Stimulated activated CD8-positive, alpha-beta memory T cell treated with anti-CD3 and anti-CD28 coated beads, Interleukin-12 subunit alpha, Interleukin-12 subunit beta, amount 100 ng/mL, for 4 hours (primary cell): ENCODE measurements around the gene L3MBTL3.
A peak's percentile ranks its signal among the peaks of the same experiment; 100 is the strongest.
"Not testable (repeated sequence)": the region's sequence is repeated elsewhere in the genome, so short reads cannot be mapped to it uniquely, and the experiment has no call there.

Source experiments
- DNase-seq: peaks from one replicate; pipeline ENCODE4 v3.0.0-alpha.2; 2020; ENCODE audit warnings: low read depth

The L3MBTL3 gene

DNA sequence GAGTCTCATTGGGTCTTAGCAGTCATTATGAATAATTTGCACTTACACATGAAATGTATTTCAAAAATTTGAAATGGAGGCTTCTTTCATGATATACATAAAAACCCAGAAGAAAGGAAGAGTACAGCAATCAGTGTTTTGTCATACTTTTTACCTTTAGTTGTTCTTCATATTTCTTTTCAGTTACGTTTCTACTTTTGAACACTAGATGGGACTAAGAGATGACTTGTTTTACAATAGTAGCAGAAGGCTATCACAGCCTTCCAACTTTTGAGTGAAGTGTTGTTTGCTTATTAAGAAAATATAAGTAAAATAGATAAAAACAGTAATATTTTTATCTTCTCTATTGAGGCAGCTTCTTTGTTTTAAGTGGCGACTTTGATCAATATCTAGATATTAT is 58.1 kb downstream of the L3MBTL3 start:
- DNase-seq = no peak

DNA sequence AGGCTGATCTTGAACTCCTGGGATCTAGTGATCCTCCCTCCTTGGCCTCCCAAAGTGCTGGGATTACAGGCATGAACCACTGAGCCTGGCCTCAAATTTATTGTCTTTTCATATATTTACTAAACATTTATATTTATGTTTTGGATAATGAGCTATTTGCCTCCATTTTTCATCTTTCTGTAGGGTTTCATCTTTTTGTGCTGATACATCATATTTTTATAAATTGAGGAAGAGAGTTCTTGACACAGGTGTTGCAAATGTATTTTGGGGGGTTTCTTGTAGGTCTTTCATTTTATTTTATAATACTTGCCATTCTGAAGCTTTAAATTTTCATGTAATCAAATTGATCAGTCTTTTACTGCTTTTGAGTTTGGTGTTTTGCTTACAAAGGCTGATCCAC is 72.4 kb downstream of the L3MBTL3 start:
- no peak for DNase-seq

DNA sequence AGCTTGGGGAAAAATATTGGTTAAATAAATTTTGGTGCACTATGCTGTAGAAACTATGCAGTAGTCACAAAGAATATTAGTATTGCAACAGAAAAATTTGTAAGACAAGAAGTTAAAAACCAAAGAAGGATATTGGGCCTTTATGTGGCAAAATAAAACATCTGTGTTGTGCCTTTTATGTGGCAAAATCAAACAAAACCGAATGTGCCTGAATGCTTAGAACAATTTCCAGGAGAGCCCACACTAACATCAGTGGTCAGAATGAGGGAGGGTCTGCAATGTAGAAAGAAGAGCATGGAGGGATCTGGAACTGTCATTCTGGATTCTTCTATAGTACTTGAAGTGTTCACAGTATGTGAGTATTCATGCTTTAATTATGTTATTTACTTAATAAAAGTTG is 75.2 kb downstream of the L3MBTL3 start:
- no peak for DNase-seq

DNA sequence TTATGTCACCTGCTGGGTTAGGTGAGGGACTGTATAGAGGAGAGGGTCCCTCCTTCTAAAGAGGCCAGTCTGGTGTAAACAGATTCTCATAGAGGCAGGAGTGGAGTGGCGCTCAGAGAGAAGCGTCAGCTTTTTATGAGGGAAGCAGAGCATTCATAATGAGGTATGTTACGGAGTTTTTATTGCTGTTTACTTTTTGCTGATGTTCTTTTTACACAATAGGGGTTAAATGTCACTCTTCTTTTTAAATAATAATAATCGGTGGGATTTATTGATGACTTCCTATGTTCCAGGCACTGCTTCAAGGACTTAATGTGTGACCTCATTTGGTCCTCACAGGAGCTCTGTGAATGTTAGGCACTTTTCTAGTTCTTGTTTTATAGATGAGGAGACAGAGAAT is 79.9 kb downstream of the L3MBTL3 start:
- no peak for DNase-seq

DNA sequence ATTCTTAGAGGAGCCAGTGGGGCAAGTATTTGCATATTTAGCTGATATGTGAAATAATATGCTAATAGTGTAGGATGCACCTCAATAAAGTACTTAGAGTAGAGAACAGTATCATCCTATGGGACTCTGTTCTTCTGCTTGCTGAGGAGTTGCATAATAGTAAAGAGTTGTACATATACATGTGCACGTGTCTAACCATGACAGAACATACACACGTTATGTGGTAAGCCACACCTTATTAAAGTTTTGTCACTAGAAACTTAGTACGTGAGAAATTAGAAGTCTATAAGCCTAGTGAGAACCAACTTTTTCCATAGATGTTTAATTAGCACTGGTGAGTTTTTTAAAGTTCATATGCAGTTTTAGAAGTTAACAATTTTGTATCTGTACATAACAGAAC is 80.7 kb downstream of the L3MBTL3 start:
- DNase-seq = no peak

DNA sequence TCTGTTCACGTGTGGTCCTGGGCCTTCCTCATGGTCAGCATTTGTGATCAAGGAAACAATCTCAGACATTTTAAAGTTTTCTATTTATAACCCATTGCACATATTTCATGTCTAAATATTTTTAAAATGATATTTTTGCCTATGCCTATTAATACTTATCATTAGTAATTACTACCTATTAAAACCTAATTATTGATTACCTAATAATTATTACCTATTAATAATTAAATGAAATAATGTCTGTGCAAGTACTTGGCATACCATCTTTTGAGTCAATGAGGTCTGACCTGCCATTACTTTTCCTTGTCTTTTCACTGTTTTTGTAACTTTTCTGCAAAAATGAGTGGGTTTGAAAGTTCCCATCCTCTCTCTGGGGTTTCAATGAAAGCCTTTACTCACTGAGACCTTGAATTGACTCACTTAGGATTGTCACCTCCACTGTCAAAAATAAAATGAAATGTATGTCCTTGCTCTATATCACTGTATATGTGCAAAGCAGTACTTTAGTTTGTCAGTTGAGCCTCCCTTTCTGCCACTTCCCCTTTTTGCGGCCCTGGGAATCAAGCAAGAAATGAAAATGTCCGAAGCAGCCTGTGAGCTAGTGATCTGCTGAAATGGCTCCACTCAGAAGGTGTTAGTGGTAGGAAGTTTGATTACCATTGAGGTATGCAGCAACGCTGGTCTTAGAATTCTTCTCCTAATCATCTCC is 87.8 kb downstream of the L3MBTL3 start:
- no peak for DNase-seq

DNA sequence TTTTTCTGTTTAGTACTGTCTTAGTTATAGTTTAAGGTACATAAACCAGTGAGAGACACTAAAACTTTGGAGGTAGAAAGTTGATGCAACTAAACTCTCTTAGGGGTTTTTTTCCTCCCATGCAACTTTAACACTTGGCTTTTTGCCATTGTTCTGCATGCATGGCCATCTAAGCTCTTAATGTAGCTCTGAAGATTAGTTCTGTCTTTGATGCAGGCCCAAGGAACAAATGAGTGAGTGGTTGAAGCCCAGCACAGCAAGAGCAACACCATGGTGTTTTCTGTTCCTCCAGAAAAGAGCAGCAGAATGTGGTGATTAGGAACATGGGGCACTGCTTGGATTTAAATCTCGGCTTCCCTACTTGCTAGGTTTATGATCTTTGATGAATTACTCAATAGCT is 89.3 kb downstream of the L3MBTL3 start:
- no peak for DNase-seq

DNA sequence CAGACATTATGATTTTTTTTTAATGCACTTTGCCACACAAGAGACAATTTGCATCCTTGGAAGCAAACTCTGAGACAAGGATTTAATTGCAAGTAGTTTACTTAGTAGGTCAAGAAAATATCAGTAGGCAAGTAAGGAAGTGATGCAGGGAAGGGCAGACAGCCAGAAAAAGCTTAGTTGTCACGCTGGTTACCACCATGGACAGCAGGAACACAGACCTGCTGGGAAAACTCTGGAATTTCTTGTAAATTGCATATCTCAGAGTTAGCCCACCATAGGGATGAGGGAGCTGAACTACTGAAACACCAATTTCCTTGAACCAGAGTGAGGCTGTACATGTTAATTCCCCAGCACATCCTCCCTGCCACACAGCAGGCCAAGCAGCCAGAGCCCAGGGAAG is 92.7 kb downstream of the L3MBTL3 start:
- no peak for DNase-seq

DNA sequence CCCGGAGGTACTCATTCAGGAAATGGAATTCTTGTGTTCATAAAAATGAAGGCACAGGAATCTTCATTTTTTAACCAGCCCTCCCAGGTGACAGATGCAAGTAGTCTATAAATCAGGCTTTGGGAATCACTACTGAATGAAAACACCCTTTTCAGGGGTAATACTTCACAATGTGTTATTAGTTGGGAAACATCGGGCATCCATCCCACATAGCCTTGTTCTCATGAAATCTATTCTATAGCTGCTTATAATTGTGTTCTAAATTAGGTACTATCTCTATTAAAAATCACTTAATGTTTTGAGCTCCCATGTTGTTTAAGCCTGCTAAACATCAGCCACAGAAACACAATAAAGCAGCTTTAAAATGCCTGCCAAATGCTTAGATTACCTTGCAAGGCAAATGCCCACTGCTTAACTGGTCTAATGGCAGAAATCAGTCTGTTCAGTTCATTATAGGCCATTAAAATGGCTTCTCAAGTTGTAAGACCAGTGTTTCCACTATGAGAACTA is 94.9 kb downstream of the L3MBTL3 start:
- DNase-seq = no peak

DNA sequence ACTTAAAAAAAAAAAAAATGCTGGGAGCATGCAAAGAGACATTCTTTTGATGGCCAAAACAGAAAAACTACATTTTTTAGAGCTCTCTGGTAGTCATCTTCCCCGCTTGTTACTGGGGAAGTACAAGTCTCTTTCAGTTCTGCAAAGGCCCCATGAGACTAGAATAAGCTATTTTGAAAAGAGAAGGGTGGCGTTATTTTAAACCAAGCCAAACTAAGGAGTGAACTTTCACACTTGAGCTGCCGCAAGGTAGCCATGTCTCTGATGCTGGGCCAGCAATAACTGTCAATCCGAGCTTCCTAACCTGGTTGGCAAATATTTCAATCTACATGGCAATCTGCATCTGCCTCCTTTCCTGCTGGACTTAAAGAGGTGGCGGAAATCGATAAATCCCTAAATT is 96.7 kb downstream of the L3MBTL3 start:
- DNase-seq = no peak

DNA sequence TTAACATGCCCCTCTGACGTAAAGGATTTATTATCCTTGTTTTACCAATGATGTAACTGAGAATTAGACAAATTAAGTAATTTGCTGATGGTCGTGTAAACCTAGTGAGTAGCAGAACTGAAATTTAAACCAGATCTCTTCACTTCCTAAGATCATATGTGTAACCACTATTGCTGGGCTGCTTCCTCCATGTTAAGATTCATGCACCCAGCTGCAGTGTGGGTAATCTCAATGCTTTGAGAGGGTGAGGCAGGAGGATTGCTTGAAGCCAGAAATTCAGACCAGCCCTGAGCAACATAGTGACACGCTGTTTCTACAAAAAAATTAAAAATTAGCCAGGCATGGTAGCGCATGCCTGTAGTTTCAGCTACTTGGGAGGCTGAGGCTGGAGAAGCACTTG is 97.9 kb downstream of the L3MBTL3 start:
- DNase-seq = no peak

DNA sequence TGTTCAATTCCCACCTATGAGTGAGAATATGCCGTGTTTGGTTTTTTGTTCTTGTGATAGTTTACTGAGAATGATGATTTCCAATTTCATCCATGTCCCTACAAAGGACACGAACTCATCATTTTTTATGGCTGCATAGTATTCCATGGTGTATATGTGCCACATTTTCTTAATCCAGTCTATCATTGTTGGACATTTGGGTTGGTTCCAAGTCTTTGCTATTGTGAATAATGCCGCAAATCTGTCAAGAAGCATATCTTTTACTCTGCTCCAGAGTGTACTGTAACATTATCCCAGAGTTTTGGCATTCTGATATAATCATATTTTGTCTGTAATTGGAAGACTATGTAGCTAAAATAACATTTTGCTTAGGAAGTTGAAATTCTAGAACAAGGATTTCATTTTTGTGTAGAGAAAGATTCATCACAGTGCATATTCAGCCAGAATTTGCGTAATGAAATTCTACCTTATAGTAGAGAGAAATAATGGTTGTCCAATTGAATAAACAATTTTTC is 98.9 kb downstream of the L3MBTL3 start:
- DNase-seq = not testable (repeated sequence)

DNA sequence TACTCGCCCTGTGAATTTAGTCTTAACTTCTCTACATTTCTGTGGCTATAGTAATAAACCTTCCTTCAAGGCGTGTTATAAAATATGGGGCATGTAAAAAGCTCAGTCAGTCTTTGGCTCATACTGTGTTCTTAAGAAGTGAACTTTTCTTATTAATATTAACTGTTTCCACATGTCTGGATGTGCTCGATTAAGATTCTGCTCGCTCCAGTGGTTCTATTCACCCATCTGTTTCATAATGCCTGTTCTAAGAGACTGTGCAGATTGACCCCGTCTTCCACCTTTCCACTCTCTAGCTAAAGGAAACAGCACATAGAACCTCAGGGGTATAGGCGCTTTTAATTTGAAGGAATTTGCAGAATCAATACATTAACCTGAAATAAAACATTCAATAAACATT is 99.9 kb downstream of the L3MBTL3 start:
- DNase-seq = no peak

DNA sequence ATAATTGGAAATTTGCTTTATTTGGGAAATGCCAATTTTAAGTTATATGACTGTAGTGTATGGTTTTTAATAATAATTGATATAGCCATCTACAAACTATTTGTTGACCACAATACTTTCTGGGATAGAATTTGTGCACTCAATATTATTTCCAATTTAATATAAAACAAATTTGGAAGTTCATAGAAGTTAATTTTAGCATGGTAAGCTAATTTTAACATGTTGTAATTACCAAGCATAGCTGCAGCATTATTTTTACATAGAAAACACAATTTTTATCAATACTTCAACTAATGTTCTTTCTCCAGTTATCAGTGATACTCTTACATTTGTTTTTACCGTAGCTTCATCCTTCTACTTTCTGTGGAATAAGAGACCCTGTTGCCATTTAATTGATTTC is 100.8 kb downstream of the L3MBTL3 start:
- no peak for DNase-seq

DNA sequence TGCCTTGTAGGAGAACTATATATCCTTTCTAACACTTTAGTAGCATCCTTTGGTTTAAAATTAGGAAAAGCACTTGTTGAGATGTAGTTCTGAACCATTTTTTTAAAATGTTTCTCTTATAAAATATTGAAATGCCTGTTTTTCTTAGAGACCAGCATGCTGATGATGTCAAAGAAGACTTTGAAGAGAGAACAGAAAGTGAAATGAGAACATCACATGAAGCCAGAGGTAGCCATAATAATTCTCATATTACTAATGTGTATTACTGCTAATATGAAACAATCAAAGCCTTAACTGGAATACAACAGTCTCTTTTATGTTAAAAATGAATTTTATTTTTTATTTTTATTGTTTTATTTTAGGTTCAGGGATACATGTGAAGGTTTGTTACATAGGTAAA is 102.3 kb downstream of the L3MBTL3 start:
- DNase-seq = no peak

DNA sequence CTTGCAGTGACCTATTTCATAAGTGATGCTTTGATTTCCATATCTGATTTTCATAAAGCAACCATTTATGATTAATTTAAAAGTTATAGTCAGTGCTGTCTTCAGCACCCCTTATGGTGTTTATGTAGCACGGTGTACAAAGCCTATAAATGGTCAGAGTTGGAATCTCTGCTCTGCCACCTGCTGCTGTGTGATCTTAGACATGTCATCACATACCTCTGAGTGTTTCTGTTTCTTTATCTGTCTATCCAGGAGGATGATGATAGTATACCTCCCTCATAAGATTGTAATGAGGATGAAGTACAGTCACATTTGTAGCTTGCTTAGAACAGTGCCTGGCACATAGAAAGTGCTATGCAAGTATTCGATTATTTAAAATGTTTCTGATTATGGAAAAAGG is 103.9 kb downstream of the L3MBTL3 start:
- no peak for DNase-seq

DNA sequence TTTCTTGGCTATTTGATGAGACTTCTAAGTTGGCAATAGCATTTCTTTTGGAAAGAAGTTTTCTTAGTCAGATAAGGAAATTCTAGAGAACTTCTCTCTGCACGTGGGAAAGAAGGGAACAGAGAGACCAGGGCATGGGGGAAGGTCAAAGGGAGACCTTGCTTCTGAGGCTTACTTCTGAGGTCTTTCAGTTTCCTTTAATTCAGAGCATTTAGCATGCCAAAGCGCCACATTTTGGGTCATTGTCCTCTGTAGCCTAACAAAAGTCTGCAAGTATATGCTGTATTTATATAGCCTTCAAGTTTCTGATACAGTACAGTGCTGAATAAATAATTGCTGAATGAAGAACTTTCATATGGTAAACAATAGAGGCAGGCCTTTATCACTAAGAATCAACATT is 108.8 kb downstream of the L3MBTL3 start:
- DNase-seq = no peak

DNA sequence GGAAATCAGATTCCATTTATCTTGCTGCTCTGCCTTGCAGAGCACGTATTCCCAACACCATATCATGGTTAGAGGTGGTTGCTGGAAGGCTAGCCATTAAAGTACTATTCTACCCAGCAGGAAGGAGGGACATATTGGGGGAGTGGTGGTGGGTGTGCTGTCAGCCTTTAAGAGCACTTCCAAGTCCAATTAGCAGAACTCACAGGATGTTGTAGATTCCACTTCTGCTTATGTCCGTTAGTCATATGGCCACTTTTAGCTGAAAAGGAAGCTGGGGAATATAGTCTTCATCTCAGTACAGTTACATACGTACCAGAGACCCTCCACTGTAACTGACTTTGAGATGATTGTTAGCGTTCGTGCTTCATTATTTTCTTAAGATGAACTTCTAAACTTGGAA is 109.9 kb downstream of the L3MBTL3 start:
- DNase-seq = no peak

DNA sequence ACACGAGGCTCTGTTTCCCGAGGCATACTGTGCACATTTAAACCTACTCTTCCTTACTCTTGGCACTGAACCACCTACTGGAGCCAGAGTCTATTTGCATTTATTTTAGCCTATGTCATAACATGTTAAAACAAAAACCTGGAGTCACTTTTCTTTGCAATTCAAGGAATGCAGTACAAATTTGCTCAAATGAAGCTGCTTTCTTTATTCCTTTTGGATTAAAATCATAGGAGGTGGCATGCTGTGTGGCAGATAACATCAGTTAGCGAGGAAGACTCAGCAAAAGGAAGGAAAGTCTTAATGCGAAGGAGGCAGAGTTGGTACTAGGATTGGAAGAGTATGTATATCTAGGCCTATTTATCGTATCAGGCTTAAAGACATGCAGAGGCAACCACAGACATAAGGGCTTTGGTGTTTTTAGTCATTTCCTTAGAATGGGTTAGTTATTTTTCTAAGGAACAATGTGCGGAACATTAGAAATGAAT is 111.4 kb downstream of the L3MBTL3 start:
- DNase-seq = no peak

DNA sequence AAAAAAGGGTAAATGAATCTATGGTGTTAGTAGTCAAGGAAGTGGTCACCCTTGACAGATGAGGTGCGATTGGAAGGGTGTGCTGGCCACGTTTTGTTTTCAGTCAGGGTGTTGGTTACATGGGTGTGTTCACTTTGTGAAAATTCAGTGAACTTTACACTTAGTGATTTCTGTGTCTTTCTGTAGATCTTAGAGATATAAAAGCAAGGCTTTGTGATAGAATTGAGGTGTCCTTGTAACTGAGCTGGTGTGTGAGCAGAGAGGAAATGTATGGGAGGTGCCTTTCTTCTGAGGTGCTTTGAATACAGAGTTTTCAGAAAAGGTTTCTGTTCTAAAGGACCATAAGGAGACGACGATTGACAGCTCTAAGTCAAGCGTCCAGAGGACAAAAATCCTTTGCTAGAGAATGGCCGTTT is 113.9 kb downstream of the L3MBTL3 start:
- DNase-seq = peak; percentile 9

DNA sequence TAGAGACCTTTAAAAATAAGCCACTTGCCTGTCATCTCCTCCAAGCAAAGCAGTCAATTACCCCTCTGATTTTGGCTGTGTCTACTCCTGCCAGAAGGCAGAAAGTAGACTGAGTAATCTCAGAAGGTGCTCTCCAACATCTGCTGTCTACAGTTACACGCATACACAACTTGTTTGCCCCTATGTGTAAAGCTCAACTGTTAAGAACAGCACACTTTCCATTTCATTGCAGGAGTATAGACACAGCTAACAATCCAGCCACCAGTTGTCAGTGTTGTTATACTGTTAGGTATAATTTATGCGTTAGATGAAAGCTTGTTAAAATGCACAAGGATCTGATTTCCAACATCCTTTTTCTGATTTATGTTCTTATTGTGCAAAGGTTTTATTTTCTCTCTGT is 116.2 kb downstream of the L3MBTL3 start:
- no peak for DNase-seq

DNA sequence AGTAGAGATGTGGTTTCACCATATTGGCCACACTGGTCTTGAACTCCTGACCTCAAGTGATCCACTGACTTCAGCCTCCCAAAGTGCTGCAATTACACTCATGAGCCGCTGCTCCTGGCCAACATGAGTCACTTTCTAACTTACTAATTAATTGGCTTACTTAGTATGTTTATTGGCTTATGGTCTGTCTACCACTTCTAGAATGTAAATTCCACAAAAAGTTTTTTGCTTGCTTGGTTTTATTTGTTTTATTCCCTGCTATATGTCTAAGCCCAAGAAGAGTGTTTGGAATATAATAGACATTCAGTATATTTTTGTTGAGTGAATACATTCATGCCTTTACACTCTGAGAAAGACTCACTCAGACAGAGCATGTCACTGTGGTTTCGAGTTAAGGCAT is 118.4 kb downstream of the L3MBTL3 start:
- no peak for DNase-seq

DNA sequence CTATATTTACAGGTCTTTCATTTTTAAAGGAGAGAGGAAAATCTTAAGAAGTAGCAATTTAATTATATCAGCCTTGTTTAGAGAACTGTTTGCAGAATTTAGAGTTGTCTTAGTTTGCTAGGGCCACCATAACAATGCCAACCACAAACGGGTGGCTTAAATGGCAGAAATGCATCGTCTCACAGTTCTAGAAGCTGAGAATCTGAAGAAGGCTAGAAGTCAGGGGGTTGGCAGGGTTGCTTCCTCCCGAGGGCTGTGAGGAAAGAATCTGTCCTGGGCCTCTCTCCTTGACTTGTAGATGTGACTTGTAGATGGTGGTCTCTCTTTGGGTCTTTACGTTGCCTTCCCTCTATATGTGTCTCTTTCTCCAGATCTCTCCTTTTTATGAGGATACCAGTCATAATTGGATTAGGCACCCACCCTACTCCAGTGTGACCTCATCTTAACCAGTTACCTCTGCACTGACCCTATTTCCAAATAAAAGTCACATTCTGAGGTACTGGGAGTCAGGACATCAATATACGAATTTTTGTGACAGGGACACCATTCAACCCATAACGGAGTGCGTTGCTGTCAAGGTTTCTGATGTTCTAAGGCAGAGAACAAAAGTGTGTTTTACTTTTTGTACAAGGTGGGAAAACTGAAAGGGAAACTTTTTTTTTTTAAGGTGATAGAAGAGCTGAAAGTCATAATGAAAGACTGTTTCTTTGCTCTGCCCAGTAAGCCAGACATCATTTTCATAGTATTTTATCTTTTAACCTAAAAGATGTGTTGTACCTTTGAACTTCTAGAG is 119.9 kb downstream of the L3MBTL3 start:
- DNase-seq = no peak
